AG09319 (cell line): ENCODE data around the gene BANK1.

Experiments used
- DNase-seq: peaks from one replicate; pipeline ENCODE4 v3.0.0-alpha.2; 2010; ENCODE audit warnings: low read depth; ENCODE audit errors: extremely low read depth
- TF ChIP-seq, protein P1 (sequence below): IDR thresholded peaks from 2 replicates; pipeline ENCODE4 v1.5.1; 2011; ENCODE audit warnings: low read depth, mild to moderate bottlenecking, inconsistent platforms, low read length, moderate library complexity

BANK1 gene

GRCh38 chr4:101763576-101763975 lies 27.0 kb upstream of the BANK1 start:
- TF ChIP-seq, protein P1, sequence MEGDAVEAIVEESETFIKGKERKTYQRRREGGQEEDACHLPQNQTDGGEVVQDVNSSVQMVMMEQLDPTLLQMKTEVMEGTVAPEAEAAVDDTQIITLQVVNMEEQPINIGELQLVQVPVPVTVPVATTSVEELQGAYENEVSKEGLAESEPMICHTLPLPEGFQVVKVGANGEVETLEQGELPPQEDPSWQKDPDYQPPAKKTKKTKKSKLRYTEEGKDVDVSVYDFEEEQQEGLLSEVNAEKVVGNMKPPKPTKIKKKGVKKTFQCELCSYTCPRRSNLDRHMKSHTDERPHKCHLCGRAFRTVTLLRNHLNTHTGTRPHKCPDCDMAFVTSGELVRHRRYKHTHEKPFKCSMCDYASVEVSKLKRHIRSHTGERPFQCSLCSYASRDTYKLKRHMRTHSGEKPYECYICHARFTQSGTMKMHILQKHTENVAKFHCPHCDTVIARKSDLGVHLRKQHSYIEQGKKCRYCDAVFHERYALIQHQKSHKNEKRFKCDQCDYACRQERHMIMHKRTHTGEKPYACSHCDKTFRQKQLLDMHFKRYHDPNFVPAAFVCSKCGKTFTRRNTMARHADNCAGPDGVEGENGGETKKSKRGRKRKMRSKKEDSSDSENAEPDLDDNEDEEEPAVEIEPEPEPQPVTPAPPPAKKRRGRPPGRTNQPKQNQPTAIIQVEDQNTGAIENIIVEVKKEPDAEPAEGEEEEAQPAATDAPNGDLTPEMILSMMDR, result no peak
- DNase-seq, result no peak

- peak; percentile 3 for DNase-seq
- TF ChIP-seq, protein P1, result no peak
Observed at GRCh38 chr4:101774807-101775206, 15.7 kb upstream of the BANK1 start.

DNA sequence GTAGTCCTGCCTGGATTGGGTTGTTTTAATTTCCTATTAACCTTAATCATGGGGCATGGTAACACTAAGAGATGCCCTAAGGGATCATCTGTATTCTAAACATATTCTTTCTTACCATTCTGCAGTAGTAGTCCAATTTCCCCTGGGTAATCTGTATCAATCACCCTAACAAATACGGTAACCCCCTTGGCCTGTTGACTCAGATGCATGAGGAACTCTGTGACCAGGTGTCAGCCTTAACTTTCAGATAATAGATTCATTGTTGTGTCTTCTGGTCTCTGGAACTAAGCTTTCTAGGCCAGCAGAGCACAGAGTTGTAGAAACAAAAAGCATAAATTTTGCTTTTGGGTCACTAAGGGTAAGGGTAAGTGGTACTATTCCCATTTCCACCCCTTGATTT lies 13.1 kb upstream of the BANK1 start:
- TF ChIP-seq, protein P1, result no peak
- DNase-seq, result no peak

DNA sequence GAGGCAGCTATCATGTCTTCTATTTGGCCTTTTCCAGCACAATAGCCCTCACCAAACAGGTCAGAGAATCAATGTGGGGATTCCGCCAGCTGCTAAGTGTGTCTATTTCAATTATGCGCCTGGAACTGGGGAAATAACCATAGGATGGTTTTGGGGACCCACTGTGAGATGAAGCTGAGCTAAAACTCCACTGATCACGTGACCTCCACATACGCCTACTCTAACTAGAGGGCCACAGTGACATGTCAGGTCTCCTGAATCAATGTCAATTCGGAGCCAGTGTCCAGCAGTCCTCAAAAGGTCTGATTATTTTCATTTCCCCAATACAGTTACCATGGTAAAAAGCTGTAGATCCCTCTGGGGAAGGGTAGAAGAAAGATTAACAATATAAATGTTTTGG lies 10.2 kb upstream of the BANK1 start:
- no peak for DNase-seq
- TF ChIP-seq, protein P1, result no peak

DNA sequence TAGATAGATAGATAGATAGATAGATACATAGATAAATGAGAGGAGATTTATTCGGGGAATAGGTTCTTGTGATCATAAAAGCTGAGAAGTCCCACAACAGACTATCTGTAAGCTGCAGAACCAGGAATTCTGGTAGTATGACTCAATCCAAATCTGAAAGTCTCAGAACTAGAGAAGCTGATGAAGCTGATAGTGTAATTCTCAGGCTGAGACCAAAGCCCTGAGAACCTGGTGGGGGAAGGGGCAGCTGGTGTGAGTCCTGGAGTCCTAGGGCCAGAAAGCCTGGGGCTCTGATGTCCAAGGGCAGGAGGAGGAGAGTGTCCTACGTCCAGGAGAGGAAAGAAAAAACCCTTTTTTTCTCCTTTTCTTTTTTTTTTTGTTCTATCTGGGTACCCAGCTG lies 8.0 kb upstream of the BANK1 start:
- TF ChIP-seq, protein P1, result no peak
- no peak for DNase-seq

DNA sequence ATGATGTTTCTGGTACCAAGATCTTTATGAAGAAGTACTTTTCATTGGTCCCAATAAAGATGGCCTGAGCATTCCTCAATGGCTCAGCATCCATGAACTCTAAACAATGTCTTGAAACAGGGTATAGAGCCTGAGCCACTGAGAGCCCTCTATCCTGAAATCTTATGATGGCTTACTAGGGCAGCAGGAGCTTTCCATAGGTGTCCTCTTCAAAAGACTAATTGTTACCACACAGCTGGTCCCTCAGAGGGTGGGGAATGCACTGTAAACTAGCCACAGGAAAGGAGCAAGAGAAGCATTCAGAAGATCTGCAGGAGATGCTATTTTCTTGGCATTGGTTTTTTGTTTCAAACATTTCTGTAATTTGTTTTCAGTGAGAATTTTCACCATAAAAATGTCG lies 5.6 kb upstream of the BANK1 start:
- TF ChIP-seq, protein P1, result no peak
- no peak for DNase-seq

DNA sequence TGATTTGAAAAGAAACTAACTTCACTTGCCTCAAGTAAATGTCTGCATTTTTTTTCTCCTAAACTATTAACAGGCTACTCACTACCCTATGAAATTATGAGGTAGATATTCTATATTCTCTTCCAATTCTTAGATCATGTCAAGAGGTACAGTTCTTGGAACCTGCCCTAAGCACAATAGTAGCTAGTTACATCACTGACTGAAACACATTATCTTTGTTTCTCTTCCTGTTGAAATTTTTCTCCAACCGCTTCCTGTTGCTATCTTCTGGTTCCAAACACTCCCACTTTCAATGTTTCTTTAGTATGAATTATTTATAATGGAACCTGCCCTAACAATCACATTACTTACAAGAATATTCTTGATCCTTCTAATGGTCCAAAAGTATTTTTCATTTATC lies 5.0 kb upstream of the BANK1 start:
- TF ChIP-seq, protein P1, result no peak
- no peak for DNase-seq
